Activated B cell treated with CpG ODN at 0.5 μM for 24 hours (primary cell): ENCODE data around the gene SYDE1. TPM values are rescaled to one million over a fixed set of nuclear protein-coding genes. Genes with fewer than 3 reads are reported as not detected.

Experiments used
- ATAC-seq: fragments of 200-7000 bp; cut with Tn5 transposase; one replicate; pipeline ENCODE4 v1.10.0; 2021; ENCODE audit warnings: low read depth, mild to moderate bottlenecking, moderate library complexity
- CTCF ChIA-PET: fragments of 350-600 bp; sonication (Branson Sonifier 250); formaldehyde crosslinking; loops from one replicate; lab custom pipeline; 2021; ENCODE audit warnings: antibody characterized with exemption; lab: Charles Lee
- POLR2A ChIA-PET: fragments of 350-600 bp; sonication (Branson Sonifier 250); formaldehyde crosslinking; loops from one replicate; lab custom pipeline; 2021; ENCODE audit warnings: antibody characterized with exemption; lab: Charles Lee
- DNase-seq: peaks from one replicate; pipeline ENCODE4 v3.0.0; 2022
- H3K27ac Mint-ChIP-seq: one replicate; pipeline ENCODE4 v1.8.0; 2020; ENCODE audit warnings: mixed read lengths
- H3K27me3 Mint-ChIP-seq: one replicate; pipeline ENCODE4 v1.8.0; 2021; ENCODE audit warnings: mixed read lengths
- H3K36me3 Mint-ChIP-seq: one replicate; pipeline ENCODE4 v1.8.0; 2021; ENCODE audit warnings: low read depth, mixed read lengths
- H3K4me1 Mint-ChIP-seq: one replicate; pipeline ENCODE4 v1.8.0; 2021; ENCODE audit warnings: mixed read lengths
- H3K4me3 Mint-ChIP-seq: one replicate; pipeline ENCODE4 v1.8.0; 2020; ENCODE audit warnings: mild to moderate bottlenecking, mixed read lengths
- H3K9me3 Mint-ChIP-seq: one replicate; pipeline ENCODE4 v1.8.0; 2020; ENCODE audit warnings: mixed read lengths
- CTCF ChIP-seq: fragments of 200-600 bp; IDR thresholded peaks from one replicate; pipeline ENCODE4 v1.8.0; 2022; ENCODE audit warnings: antibody characterized with exemption, mild to moderate bottlenecking
- intact Hi-C: fragments of 100-400 bp; cut with micrococcal nuclease; formaldehyde crosslinking; loops from one replicate; pipeline ENCODE4 v1.15.1; 2024
- total RNA-seq: library from RNA; stranded (reverse); gene quantifications from 2 replicates; pipeline ENCODE4 v1.2.3, GENCODE V29; 2022

Gene SYDE1
- total RNA-seq, 1 donor from 2014 or later: not detected

DNA sequence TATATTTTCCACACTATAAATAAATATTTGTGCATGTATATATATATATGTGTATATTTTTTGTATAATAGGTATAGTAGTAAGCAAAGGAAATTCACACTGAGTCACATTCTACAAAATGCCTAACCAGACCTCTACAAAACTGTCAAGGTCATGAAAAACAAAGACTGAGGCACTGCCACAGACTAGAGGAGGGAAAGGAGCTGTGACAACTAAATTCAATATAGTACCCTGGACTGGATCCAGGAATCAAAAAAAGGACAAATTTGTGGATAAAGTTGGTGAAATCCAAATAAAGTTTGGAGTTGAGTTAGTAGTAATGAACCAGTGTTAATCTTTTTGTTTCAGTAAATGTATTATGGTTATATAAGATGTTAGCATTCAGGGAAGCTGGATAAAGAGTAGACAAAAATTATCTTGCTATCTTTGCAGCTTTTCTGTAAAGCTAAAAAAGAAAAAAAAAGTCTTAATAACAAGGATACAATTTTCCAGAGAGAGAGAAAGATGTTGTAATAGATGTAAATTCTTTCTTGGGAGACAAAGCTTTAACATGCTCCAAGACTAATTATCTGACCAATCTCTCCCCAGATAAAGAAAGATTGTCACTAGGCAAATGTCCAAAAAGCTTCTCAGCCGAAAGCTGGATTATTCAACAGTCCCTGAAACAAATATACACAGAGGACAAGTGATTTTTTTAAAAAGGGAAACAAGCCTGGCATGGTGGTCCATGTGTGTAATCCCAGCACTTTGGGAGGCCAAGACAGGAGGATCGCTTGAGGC is 19.1 kb downstream of the SYDE1 start:
- POLR2A ChIA-PET: interaction anchor here (1.0 to 1.5 kb wide), 3 partner anchors 25 to 292 kb away, joined by 3 read pairs; no protein-coding TSS in a partner anchor

DNA sequence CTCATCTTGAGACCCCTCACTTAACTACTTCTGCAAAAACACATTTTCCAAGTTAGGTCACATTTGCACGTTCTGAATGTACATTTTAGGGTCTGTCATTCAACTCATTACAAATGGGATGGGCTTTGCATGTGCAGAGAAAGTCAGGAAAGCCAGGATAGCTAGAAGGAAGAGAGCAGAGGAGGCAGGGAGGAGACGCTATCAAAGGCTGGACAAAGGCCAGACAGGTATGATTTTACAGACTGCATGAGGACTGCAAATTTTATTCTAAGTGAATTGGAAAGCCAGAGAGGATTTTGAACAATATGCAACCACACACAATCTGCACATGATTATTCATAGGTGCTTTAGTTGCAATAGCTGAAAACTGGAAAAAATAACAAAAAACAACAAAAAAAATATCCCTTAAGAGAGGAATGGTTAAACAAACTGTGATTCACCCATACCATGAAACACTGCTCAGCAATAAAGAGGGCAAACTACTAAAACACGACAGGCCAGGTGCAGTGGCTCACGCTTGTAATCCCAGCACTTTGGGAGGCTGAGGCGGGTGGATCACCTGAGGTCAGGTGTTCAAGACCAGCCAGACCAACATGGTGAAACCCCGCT is 21.1 kb downstream of the SYDE1 start:
- no peak for ATAC-seq
- peaks cover 17% of the 10 kb centered on the region for H3K4me1 Mint-ChIP-seq
- intact Hi-C loops: no loop called here
- H3K27me3 Mint-ChIP-seq: peaks cover 6% of the 10 kb centered on the region
- ChIA-PET POLR2A (no interaction called here), CTCF (no interaction called here)
- H3K4me3 Mint-ChIP-seq: no peak overlapping the region
- H3K9me3 Mint-ChIP-seq: no peaks in the 10 kb centered on the region
- no peak for TF ChIP-seq CTCF
- no peak for DNase-seq
- H3K27ac Mint-ChIP-seq: no peak overlapping the region
- H3K36me3 Mint-ChIP-seq: peaks cover 9% of the 10 kb centered on the region

More for the DNA sequence above, 19.1 kb downstream of the SYDE1 start:
- TF ChIP-seq CTCF: no peak
- ATAC-seq (no peak), DNase-seq (no peak)
- Mint-ChIP-seq H3K36me3 (peaks cover 16% of the 10 kb centered on the region), H3K9me3 (no peaks in the 10 kb centered on the region), H3K4me1 (peaks cover 17% of the 10 kb centered on the region), H3K27me3 (peaks cover 4% of the 10 kb centered on the region), H3K27ac (no peak overlapping the region), H3K4me3 (no peak overlapping the region)
- CTCF ChIA-PET: interaction anchor here (1.3 kb wide), 1 partner anchor 25 kb away, joined by 3 read pairs; no protein-coding TSS in a partner anchor
- intact Hi-C loops: no loop called here

DNA sequence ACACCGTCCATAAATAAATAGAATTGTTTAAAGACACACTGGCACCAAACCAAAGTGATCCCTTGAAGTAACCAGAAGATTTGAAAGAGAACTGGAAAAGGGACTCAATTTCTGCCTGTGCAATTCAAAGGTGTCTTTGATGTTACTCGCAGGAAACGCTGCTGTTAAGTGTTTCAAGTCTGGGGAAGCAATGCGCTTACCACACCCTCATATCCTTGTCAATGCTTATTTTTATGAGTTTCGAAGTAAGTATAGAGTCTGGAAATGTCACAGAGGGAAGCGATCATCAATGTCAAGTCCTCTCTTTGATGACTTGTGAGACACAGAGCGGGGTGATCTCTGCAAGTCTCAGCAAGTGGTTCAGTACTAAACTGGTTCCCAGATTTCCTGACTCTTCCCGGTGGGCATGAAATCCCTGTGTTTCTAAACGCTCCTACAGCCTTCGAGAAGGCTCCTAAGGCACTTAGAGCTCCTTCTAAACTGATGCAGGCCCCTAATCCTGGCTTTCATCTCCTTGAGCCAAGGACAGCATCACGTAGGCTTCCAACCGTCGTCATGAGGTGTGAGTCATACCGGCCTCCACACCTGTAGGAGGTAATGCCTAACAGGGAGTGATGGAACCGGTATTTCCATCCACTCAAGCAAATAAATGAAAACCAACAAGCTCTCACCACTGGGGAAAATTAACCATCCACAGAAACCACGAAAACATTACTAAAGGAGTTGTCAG is 22.8 kb downstream of the SYDE1 start:
- intact Hi-C loops: no loop called here
- peaks cover 7% of the 10 kb centered on the region for H3K36me3 Mint-ChIP-seq
- TF ChIP-seq CTCF: no peak
- no peak overlapping the region for H3K27ac Mint-ChIP-seq
- no peaks in the 10 kb centered on the region for H3K9me3 Mint-ChIP-seq
- no peak overlapping the region for H3K4me3 Mint-ChIP-seq
- H3K27me3 Mint-ChIP-seq: peaks cover 6% of the 10 kb centered on the region
- no peak for DNase-seq
- H3K4me1 Mint-ChIP-seq: peaks cover 8% of the 10 kb centered on the region
- CTCF ChIA-PET: no interaction called here
- no peak for ATAC-seq
- POLR2A ChIA-PET: no interaction called here

GRCh38 chr19:15136234-15136954 is 29.2 kb downstream of the SYDE1 start:
- no peak for ATAC-seq
- Mint-ChIP-seq H3K9me3 (peaks cover 12% of the 10 kb centered on the region), H3K4me1 (no peaks in the 10 kb centered on the region), H3K27me3 (peaks cover 18% of the 10 kb centered on the region), H3K4me3 (no peak overlapping the region), H3K36me3 (no peaks in the 10 kb centered on the region), H3K27ac (no peak overlapping the region)
- DNase-seq: no peak
- POLR2A ChIA-PET: no interaction called here
- CTCF ChIA-PET: no interaction called here
- intact Hi-C loops: no loop called here
- no peak for TF ChIP-seq CTCF
